Fibroblast of lung (primary cell): ENCODE results near the gene WWOX.

Experiments
- EZH2 ChIP-seq: IDR thresholded peaks from 2 replicates; pipeline ENCODE4 v1.5.1; 2012; ENCODE audit warnings: low read length, control low read depth, mild to moderate bottlenecking; ENCODE audit errors: missing control alignments
- TF ChIP-seq, protein P1 (sequence below), 2 donors: IDR thresholded peaks in 1 of 2; conservative IDR thresholded peaks in 1 of 2; 1 replicate in 1 of 2; 2 replicates in 1 of 2; pipeline ENCODE4 v1.5.1; 2011 to 2012; ENCODE audit warnings: low read length in 2 of 2, control low read depth in 1 of 2, inconsistent platforms in 1 of 2, low read depth in 1 of 2, mild to moderate bottlenecking in 1 of 2

DNA sequence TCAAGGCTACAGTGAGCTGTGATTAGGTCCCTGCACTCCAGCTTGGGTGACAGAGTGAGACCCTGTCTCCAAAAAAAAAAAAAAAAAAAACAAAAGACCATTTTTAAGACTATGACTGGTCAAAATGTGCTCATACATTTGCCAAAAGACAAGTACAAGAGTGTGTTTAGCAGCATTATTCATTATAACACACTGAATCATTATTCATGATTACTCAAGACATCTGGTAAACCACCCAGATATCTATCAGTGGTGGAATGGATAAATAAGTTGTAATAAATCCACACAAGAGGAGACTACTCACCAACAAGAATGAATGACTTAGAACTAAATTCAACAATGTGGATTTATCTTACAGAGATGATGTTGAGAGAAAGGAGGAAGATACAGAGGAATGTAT lies 784.8 kb downstream of the WWOX start:
- TF ChIP-seq, protein P1, sequence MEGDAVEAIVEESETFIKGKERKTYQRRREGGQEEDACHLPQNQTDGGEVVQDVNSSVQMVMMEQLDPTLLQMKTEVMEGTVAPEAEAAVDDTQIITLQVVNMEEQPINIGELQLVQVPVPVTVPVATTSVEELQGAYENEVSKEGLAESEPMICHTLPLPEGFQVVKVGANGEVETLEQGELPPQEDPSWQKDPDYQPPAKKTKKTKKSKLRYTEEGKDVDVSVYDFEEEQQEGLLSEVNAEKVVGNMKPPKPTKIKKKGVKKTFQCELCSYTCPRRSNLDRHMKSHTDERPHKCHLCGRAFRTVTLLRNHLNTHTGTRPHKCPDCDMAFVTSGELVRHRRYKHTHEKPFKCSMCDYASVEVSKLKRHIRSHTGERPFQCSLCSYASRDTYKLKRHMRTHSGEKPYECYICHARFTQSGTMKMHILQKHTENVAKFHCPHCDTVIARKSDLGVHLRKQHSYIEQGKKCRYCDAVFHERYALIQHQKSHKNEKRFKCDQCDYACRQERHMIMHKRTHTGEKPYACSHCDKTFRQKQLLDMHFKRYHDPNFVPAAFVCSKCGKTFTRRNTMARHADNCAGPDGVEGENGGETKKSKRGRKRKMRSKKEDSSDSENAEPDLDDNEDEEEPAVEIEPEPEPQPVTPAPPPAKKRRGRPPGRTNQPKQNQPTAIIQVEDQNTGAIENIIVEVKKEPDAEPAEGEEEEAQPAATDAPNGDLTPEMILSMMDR (conservative IDR thresholded peaks at IDR 0.05 in 1 of 2, IDR thresholded peaks at IDR 0.05 in 1 of 2; ENCODE audit: low read depth in 1 of 2, low read length in 2 of 2) = no peak
- no peak for TF ChIP-seq EZH2
